K562 (cell line): ENCODE data around the gene MDK.

Experiments used
- CTCF ChIP-seq, 3 experiments: IDR thresholded peaks in 2 of 3; conservative IDR thresholded peaks in 1 of 3; 2 replicates each; pipeline ENCODE4 v1.5.1; 2011 to 2012; ENCODE audit warnings: low read length in 3 of 3, mild to moderate bottlenecking in 3 of 3, control low read depth in 2 of 3, improper control_type of control experiment in 1 of 3, inconsistent platforms in 1 of 3, low read depth in 1 of 3, mixed read lengths in 1 of 3, moderate library complexity in 1 of 3; ENCODE audit not compliant: insufficient read depth in 2 of 3
- E2F4 ChIP-seq: sonication (generic); formaldehyde crosslinking; IDR thresholded peaks from 2 replicates; pipeline ENCODE4 v1.8.0; 2022; ENCODE audit warnings: mild to moderate bottlenecking, low read depth, missing genetic modification reagents
- FOXO4 ChIP-seq: fragments of 450-650 bp; formaldehyde crosslinking; IDR thresholded peaks from 2 replicates; pipeline ENCODE4 v1.4.0; 2020; ENCODE audit warnings: mild to moderate bottlenecking, moderate library complexity
- MYNN ChIP-seq, 2 experiments: sonication (generic); formaldehyde crosslinking in 1 of 2; IDR thresholded peaks; 2 replicates each; pipeline versions ENCODE4 v1.5.0 to v1.6.1; 2016 to 2020; ENCODE audit warnings: antibody characterized with exemption in 1 of 2, missing genetic modification reagents in 1 of 2
- TAF7 ChIP-seq: fragments of 450-650 bp; IDR thresholded peaks from 2 replicates; pipeline ENCODE4 v1.6.1; 2016; ENCODE audit warnings: missing genetic modification characterization, missing compliant biosample characterization
- ZNF311 ChIP-seq: fragments of 250-450 bp; sonication (Bioruptor Pico); IDR thresholded peaks from 2 replicates; pipeline ENCODE4 v1.4.0; 2020; ENCODE audit warnings: mild to moderate bottlenecking, moderate library complexity

- no peak for TF ChIP-seq FOXO4 (CRISPR knock-in tag)
- no peak for TF ChIP-seq E2F4
- no peak for TF ChIP-seq TAF7 (tag)
- TF ChIP-seq CTCF (IDR thresholded peaks at IDR 0.05 in 2 of 3, conservative IDR thresholded peaks at IDR 0.05 in 1 of 3; ENCODE audit: insufficient read depth in 2 of 3, low read depth in 1 of 3, low read length in 3 of 3) = peak in 2 of 3 experiments; percentile 23 to 45; a peak in 2 of 6 replicates
- no peak for TF ChIP-seq ZNF311 (CRISPR knock-in tag)
- no peak for TF ChIP-seq MYNN (IDR thresholded peaks at IDR 0.05)
- no peak for TF ChIP-seq MYNN (CRISPR knock-in tag; IDR thresholded peaks at IDR 0.05)
Measured at GRCh38 chr11:46345131-46345597, 36.3 kb upstream of the MDK start.
